Nephron progenitor cell (in vitro differentiated cells): Measurements from ENCODE around the gene ERBB4.

Experiments used
- DNase-seq: peaks from one replicate; pipeline ENCODE4 v3.0.0; 2021
- H3K27ac Mint-ChIP-seq: 2 replicates; pipeline ENCODE4 v1.8.0; 2021; ENCODE audit warnings: mild to moderate bottlenecking, moderate library complexity, mixed read lengths
- H3K27me3 Mint-ChIP-seq: 2 replicates; pipeline ENCODE4 v1.8.0; 2021; ENCODE audit warnings: mild to moderate bottlenecking, low read depth, mixed read lengths; ENCODE audit not compliant: poor library complexity
- H3K36me3 Mint-ChIP-seq: 2 replicates; pipeline ENCODE4 v1.8.0; 2021; ENCODE audit warnings: low read depth, mixed read lengths
- H3K4me1 Mint-ChIP-seq: 2 replicates; pipeline ENCODE4 v1.8.0; 2021; ENCODE audit warnings: mixed read lengths
- H3K4me3 Mint-ChIP-seq: 2 replicates; pipeline ENCODE4 v1.8.0; 2021; ENCODE audit warnings: mild to moderate bottlenecking, moderate library complexity, mixed read lengths
- H3K9me3 Mint-ChIP-seq: 2 replicates; pipeline ENCODE4 v1.8.0; 2021; ENCODE audit warnings: mild to moderate bottlenecking, moderate library complexity, mixed read lengths
- TF ChIP-seq, protein P1 (sequence below): fragments of 200-600 bp; sonication (generic); IDR thresholded peaks from 2 replicates; pipeline ENCODE4 v1.5.0; 2021; ENCODE audit warnings: antibody characterized with exemption

Gene ERBB4

DNA sequence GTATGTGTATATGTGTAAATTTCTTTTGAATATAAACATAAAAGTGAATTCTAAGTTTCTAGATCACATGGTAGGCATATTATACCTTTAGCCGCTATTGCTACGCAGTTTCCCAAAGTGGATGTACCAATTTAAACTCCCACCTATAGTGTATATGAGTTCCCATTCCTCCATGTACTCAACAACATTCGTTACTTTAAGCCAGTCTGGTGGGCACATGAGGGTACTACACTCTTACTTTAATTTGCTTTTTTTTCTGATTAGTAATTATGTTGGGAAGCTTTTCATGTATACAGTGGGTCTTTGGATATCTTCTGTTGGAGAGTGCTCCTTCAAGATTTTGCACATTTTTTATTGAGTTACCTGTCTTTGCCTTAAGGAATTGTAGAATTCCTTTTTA, 683.8 kb downstream of the ERBB4 start:
- Mint-ChIP-seq H3K36me3 (no peaks in the 10 kb centered on the region), H3K27ac (no peak overlapping the region), H3K4me3 (no peak overlapping the region), H3K4me1 (no peaks in the 10 kb centered on the region), H3K9me3 (no peaks in the 10 kb centered on the region), H3K27me3 (peaks cover 2% of the 10 kb centered on the region)
- DNase-seq: no peak
- TF ChIP-seq, protein P1, sequence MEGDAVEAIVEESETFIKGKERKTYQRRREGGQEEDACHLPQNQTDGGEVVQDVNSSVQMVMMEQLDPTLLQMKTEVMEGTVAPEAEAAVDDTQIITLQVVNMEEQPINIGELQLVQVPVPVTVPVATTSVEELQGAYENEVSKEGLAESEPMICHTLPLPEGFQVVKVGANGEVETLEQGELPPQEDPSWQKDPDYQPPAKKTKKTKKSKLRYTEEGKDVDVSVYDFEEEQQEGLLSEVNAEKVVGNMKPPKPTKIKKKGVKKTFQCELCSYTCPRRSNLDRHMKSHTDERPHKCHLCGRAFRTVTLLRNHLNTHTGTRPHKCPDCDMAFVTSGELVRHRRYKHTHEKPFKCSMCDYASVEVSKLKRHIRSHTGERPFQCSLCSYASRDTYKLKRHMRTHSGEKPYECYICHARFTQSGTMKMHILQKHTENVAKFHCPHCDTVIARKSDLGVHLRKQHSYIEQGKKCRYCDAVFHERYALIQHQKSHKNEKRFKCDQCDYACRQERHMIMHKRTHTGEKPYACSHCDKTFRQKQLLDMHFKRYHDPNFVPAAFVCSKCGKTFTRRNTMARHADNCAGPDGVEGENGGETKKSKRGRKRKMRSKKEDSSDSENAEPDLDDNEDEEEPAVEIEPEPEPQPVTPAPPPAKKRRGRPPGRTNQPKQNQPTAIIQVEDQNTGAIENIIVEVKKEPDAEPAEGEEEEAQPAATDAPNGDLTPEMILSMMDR: peak; percentile 13

DNA sequence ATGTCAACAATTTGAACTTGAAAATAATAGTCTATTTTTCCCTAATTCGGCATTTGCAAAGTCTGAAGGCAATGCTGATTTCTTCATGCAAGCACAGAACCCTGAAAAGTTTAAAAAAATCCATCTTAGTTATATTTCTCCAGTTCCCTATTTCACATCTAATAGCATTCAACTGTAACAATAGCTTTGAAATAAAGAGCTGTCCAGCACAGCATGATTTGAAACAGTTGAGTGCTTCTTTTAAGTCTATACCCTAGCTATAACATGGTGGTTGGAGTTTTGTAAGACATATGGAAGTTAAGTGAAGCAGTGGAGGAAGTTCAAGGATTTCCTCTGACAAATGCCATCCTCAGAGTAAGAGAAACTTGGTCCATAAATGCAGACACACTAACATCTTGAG, 691.9 kb downstream of the ERBB4 start:
- Mint-ChIP-seq H3K27ac (no peak overlapping the region), H3K4me3 (no peak overlapping the region), H3K4me1 (peaks cover 8% of the 10 kb centered on the region), H3K9me3 (no peaks in the 10 kb centered on the region), H3K27me3 (peaks cover 2% of the 10 kb centered on the region), H3K36me3 (no peaks in the 10 kb centered on the region)
- TF ChIP-seq, protein P1: no peak
- no peak for DNase-seq

DNA sequence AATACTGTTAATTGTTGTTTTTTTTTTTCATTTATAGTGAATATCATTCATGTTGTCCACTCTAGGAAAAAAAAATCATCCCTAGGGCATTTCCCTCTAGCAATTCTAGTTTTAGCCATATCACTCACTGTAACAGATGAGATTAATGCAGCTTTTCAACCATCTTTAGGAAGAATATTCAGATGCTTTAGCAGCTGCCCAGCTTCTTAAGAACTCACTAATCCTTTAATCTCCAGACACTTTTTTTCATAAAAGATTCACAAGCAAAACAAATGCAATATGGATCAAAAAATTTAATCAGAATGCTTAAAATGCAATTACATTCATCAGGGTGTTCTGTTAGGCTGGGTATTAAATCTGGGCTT, 692.6 kb downstream of the ERBB4 start:
- Mint-ChIP-seq H3K9me3 (no peaks in the 10 kb centered on the region), H3K27me3 (peaks cover 2% of the 10 kb centered on the region), H3K27ac (no peak overlapping the region), H3K36me3 (no peaks in the 10 kb centered on the region), H3K4me3 (no peak overlapping the region), H3K4me1 (peaks cover 8% of the 10 kb centered on the region)
- DNase-seq: no peak
- TF ChIP-seq, protein P1: no peak

DNA sequence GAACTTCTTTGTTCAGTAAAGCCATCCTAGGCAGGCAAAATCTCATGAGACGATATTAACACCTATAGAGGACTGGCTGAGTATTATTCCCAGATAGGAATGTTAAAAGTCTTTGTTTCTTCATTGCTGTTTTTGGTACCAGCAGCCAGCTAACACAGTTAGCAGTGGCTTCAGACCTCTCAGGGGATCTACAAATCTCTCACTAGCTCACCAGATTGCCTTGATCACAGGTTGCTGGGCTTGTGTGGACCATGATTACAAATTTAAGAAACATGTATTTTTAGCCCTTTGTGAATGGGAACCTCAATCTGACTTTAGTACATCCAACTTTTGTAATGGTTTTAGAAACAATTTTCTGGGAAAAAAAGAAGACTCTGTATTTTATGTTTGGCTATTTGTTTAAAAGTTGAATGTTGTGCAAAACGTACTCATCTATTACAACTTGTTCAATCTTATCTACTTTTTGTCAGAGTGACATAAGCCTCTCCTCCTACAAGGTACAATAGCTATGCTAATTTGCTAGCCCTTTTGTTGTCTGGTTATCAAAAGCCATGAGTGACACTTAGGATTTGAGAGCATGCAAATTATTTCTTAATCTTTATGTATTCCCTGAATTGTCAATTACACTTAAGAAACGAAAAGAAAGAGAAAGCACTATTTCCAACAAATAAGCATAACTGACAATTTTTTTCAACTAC, 693.1 kb downstream of the ERBB4 start:
- TF ChIP-seq, protein P1: no peak
- H3K36me3 Mint-ChIP-seq: no peaks in the 10 kb centered on the region
- peaks cover 2% of the 10 kb centered on the region for H3K27me3 Mint-ChIP-seq
- DNase-seq: no peak
- H3K4me1 Mint-ChIP-seq: peaks cover 8% of the 10 kb centered on the region
- H3K4me3 Mint-ChIP-seq: no peak overlapping the region
- no peaks in the 10 kb centered on the region for H3K9me3 Mint-ChIP-seq
- H3K27ac Mint-ChIP-seq: no peak overlapping the region

DNA sequence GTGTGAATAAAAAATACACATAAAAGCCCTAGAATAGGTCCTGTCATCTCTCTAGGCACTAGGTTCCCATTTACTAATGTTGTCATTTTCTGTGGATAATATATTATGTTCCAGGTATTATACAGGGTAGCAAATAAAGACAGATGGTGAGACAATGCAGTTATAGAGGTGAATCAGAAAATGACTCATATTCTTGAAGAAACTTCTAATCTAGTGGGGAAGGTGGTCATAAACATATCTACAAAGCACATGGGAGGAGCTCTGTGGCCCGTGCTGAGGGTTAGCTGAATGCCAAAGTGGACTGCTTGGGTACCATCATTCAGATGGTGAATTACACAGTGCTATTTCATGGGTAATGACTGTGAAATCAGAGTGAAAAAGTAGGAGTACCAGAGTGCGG, 700.9 kb downstream of the ERBB4 start:
- H3K4me1 Mint-ChIP-seq: no peaks in the 10 kb centered on the region
- H3K36me3 Mint-ChIP-seq: no peaks in the 10 kb centered on the region
- H3K27ac Mint-ChIP-seq: no peak overlapping the region
- TF ChIP-seq, protein P1: no peak
- no peak overlapping the region for H3K4me3 Mint-ChIP-seq
- no peak for DNase-seq
- H3K9me3 Mint-ChIP-seq: no peaks in the 10 kb centered on the region
- H3K27me3 Mint-ChIP-seq: no peaks in the 10 kb centered on the region

DNA sequence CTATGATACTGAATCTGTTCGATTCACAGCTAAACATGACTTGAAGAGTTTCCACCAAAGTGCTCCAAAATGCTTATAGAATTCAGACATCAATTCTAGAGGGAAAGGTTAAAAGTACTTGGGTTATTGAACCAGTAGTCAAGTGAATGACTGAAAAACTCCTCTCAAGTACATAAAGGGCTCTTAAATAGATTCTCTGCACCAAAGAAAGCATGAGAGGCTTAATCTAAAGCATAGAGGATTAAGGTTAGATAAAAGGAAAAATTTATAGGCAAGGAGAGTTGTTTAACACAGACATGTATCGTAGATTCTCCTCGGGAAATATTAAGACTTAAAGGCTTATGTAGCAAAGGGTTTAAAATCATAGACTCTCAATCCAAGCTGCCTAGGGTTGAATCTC, 701.4 kb downstream of the ERBB4 start:
- TF ChIP-seq, protein P1: no peak
- no peaks in the 10 kb centered on the region for H3K4me1 Mint-ChIP-seq
- H3K27ac Mint-ChIP-seq: no peak overlapping the region
- no peaks in the 10 kb centered on the region for H3K27me3 Mint-ChIP-seq
- H3K4me3 Mint-ChIP-seq: no peak overlapping the region
- no peaks in the 10 kb centered on the region for H3K36me3 Mint-ChIP-seq
- no peaks in the 10 kb centered on the region for H3K9me3 Mint-ChIP-seq
- no peak for DNase-seq
